SU-DHL-6 (cell line): ENCODE results near the gene PTPN4.

Experiments
- H2AFZ ChIP-seq: fragments of 200-600 bp; sonication (generic); 2 replicates; pipeline ENCODE4 v1.6.1; 2014; ENCODE audit warnings: low read depth, mild to moderate bottlenecking, moderate library complexity, mixed read lengths, antibody characterized with exemption, low read length; ENCODE audit not compliant: severe bottlenecking
- H3F3A ChIP-seq: fragments of 200-600 bp; shearing (Covaris generic); 2 replicates; pipeline ENCODE4 v1.6.0; 2016; ENCODE audit warnings: antibody characterized with exemption, mild to moderate bottlenecking; ENCODE audit not compliant: insufficient read depth
- H3K27ac ChIP-seq: fragments of 200-600 bp; sonication (generic); 2 replicates; pipeline ENCODE4 v1.5.1; 2016; ENCODE audit warnings: low read depth, mild to moderate bottlenecking, low read length, moderate library complexity, mixed read lengths
- H3K27me3 ChIP-seq: fragments of 200-600 bp; sonication (generic), shearing (Covaris generic); 2 replicates; pipeline ENCODE4 v1.6.0; 2014; ENCODE audit warnings: mild to moderate bottlenecking, low read length
- H3K36me3 ChIP-seq: fragments of 200-600 bp; sonication (generic); 2 replicates; pipeline ENCODE4 v1.6.1; 2014; ENCODE audit warnings: mild to moderate bottlenecking, low read length, mixed read lengths
- H3K4me2 ChIP-seq: fragments of 300-600, 200-600 bp; shearing (Covaris generic), sonication (generic); 2 replicates; pipeline ENCODE4 v1.6.0; 2014; ENCODE audit warnings: low read length, low read depth, mild to moderate bottlenecking; ENCODE audit not compliant: poor library complexity, severe bottlenecking
- H3K4me3 ChIP-seq: fragments of 200-600 bp; sonication (generic); 2 replicates; pipeline ENCODE4 v1.5.1; 2014; ENCODE audit warnings: antibody characterized with exemption, low read length, mild to moderate bottlenecking, mixed read lengths; ENCODE audit not compliant: insufficient read depth, poor library complexity, severe bottlenecking
- H3K79me2 ChIP-seq: fragments of 200-600 bp; sonication (generic); 2 replicates; pipeline ENCODE4 v1.6.1; 2014; ENCODE audit warnings: mild to moderate bottlenecking, low read length, moderate library complexity; ENCODE audit not compliant: insufficient read depth
- H3K9ac ChIP-seq: fragments of 200-600 bp; sonication (generic); 2 replicates; pipeline ENCODE4 v1.7.0; 2014; ENCODE audit warnings: mild to moderate bottlenecking, low read length
- H3K9me2 ChIP-seq: fragments of 200-600 bp; sonication (generic); replicated peaks from 2 replicates; pipeline ENCODE4 v1.6.1; 2014; ENCODE audit warnings: low read length; ENCODE audit not compliant: insufficient read depth
- H3K9me3 ChIP-seq: fragments of 200-600 bp; sonication (generic); 2 replicates; pipeline ENCODE4 v1.6.1; 2014; ENCODE audit warnings: low read length, mixed read lengths; ENCODE audit not compliant: insufficient read depth
- H4K20me1 ChIP-seq: fragments of 200-600 bp; sonication (generic); 2 replicates; pipeline ENCODE4 v1.6.1; 2014; ENCODE audit warnings: low read depth, mild to moderate bottlenecking, antibody characterized with exemption, low read length, moderate library complexity, mixed read lengths
- CTCF ChIP-seq: fragments of 200-600 bp; sonication (generic); IDR thresholded peaks from one replicate; pipeline ENCODE4 v1.5.1; 2017; ENCODE audit warnings: antibody characterized with exemption, mild to moderate bottlenecking, low read length, moderate library complexity; ENCODE audit not compliant: insufficient read depth, poor library complexity, severe bottlenecking
- EZH2phosphoT487 ChIP-seq: fragments of 200-600 bp; sonication (generic), shearing (Covaris generic); conservative IDR thresholded peaks from 2 replicates; pipeline ENCODE4 v1.6.1; 2018; ENCODE audit warnings: mild to moderate bottlenecking, antibody characterized with exemption, low read length, moderate library complexity, mixed read lengths

Gene PTPN4

GRCh38 chr2:119751706-119752105 lies 8.0 kb upstream of the PTPN4 start:
- no peak overlapping the region for H2AFZ ChIP-seq
- TF ChIP-seq CTCF, result no peak
- no peak overlapping the region for H3K4me3 ChIP-seq
- H3K27ac ChIP-seq, result no peak overlapping the region
- H3K4me2 ChIP-seq, result no peak overlapping the region
- H3K9ac ChIP-seq, result no peak overlapping the region
- no peaks in the 10 kb centered on the region for H3K36me3 ChIP-seq
- no peaks in the 10 kb centered on the region for H4K20me1 ChIP-seq
- H3K9me2 ChIP-seq, result no peaks in the 10 kb centered on the region
- no peaks in the 10 kb centered on the region for H3K79me2 ChIP-seq
- no peaks in the 10 kb centered on the region for H3K9me3 ChIP-seq
- no peaks in the 10 kb centered on the region for H3F3A ChIP-seq
- H3K27me3 ChIP-seq, result no peaks in the 10 kb centered on the region

- Histone ChIP-seq H3K4me3 (no peak overlapping the region), H3K27ac (no peak overlapping the region), H2AFZ (no peak overlapping the region), H3K79me2 (no peaks in the 10 kb centered on the region), H3K9ac (no peak overlapping the region), H3K9me2 (no peaks in the 10 kb centered on the region), H3F3A (peaks cover 3% of the 10 kb centered on the region; the same call in 1 of the 2 replicates), H3K4me2 (no peak overlapping the region), H3K36me3 (no peaks in the 10 kb centered on the region), H4K20me1 (no peaks in the 10 kb centered on the region), H3K27me3 (no peaks in the 10 kb centered on the region), H3K9me3 (no peaks in the 10 kb centered on the region)
- TF ChIP-seq EZH2phosphoT487, result no peak
- TF ChIP-seq CTCF, result peak; percentile 72
Observed at GRCh38 chr2:119753041-119753929, 6.4 kb upstream of the PTPN4 start.

GRCh38 chr2:119753930-119754321 lies 5.8 kb upstream of the PTPN4 start:
- no peak overlapping the region for H2AFZ ChIP-seq
- H3K4me2 ChIP-seq, result no peak overlapping the region
- H3K4me3 ChIP-seq, result no peak overlapping the region

More at GRCh38 chr2:119753930-119754321, 5.8 kb upstream of the PTPN4 start:
- Histone ChIP-seq H3K9me3 (no peaks in the 10 kb centered on the region), H3K27me3 (no peaks in the 10 kb centered on the region), H3F3A (peaks cover 9% of the 10 kb centered on the region; the same call in 1 of the 2 replicates), H3K36me3 (no peaks in the 10 kb centered on the region), H4K20me1 (no peaks in the 10 kb centered on the region), H3K79me2 (no peaks in the 10 kb centered on the region), H3K9ac (no peak overlapping the region), H3K9me2 (no peaks in the 10 kb centered on the region), H3K27ac (no peak overlapping the region)
- no peak for TF ChIP-seq CTCF
- TF ChIP-seq EZH2phosphoT487, result no peak
